ENCODE data around the gene FAM181B.

- TF ChIP-seq CTCF (IDR thresholded peaks at IDR 0.05) = no peak
- TF ChIP-seq POLR2A (IDR thresholded peaks at IDR 0.05) = no peak
Observed at GRCh38 chr11:82683029-82683428, 50.6 kb downstream of the FAM181B start.

Data from right lobe of liver (tissue), 4 donors.